Measurements from ENCODE around the gene TOX3.

The TOX3 gene

GRCh38 chr16:52570495-52571091 lies 23.6 kb upstream of the TOX3 start:
- Mint-ChIP-seq H3K27me3 (no peaks in the 10 kb centered on the region), H3K4me3 (no peak overlapping the region), H3K4me1 (ENCODE audit: low read depth) (no peaks in the 10 kb centered on the region), H3K36me3 (ENCODE audit: low read depth) (no peaks in the 10 kb centered on the region), H3K9me3 (peaks cover 8% of the 10 kb centered on the region), H3K27ac (no peak overlapping the region)

GRCh38 chr16:52569701-52570100 lies 22.8 kb upstream of the TOX3 start:
- H3K4me1 Mint-ChIP-seq (ENCODE audit: low read depth): no peaks in the 10 kb centered on the region
- H3K27ac Mint-ChIP-seq: no peak overlapping the region
- H3K9me3 Mint-ChIP-seq: peaks cover 11% of the 10 kb centered on the region
- H3K4me3 Mint-ChIP-seq: no peak overlapping the region
- no peaks in the 10 kb centered on the region for H3K27me3 Mint-ChIP-seq
- no peaks in the 10 kb centered on the region for H3K36me3 Mint-ChIP-seq (ENCODE audit: low read depth)

- Mint-ChIP-seq H3K27ac (no peak overlapping the region), H3K9me3 (peaks cover 12% of the 10 kb centered on the region), H3K4me1 (ENCODE audit: low read depth) (no peaks in the 10 kb centered on the region), H3K27me3 (no peaks in the 10 kb centered on the region), H3K36me3 (ENCODE audit: low read depth) (no peaks in the 10 kb centered on the region), H3K4me3 (no peak overlapping the region)
Observed at GRCh38 chr16:52568983-52569690, 22.2 kb upstream of the TOX3 start.

GRCh38 chr16:52568495-52568894 lies 21.6 kb upstream of the TOX3 start:
- H3K4me1 Mint-ChIP-seq (ENCODE audit: low read depth): no peaks in the 10 kb centered on the region
- H3K4me3 Mint-ChIP-seq: no peak overlapping the region
- no peak overlapping the region for H3K27ac Mint-ChIP-seq
- H3K9me3 Mint-ChIP-seq: peaks cover 15% of the 10 kb centered on the region
- no peaks in the 10 kb centered on the region for H3K27me3 Mint-ChIP-seq
- no peaks in the 10 kb centered on the region for H3K36me3 Mint-ChIP-seq (ENCODE audit: low read depth)

GRCh38 chr16:52567193-52567592 lies 20.2 kb upstream of the TOX3 start:
- Mint-ChIP-seq H3K27ac (no peak overlapping the region), H3K27me3 (no peaks in the 10 kb centered on the region), H3K36me3 (ENCODE audit: low read depth) (no peaks in the 10 kb centered on the region), H3K4me1 (ENCODE audit: low read depth) (no peaks in the 10 kb centered on the region), H3K4me3 (no peak overlapping the region), H3K9me3 (peaks cover 15% of the 10 kb centered on the region)

- Mint-ChIP-seq H3K4me3 (no peak overlapping the region), H3K9me3 (peaks cover 7% of the 10 kb centered on the region), H3K27ac (no peak overlapping the region), H3K27me3 (no peaks in the 10 kb centered on the region), H3K4me1 (ENCODE audit: low read depth) (no peaks in the 10 kb centered on the region), H3K36me3 (ENCODE audit: low read depth) (no peaks in the 10 kb centered on the region)
Observed at GRCh38 chr16:52563767-52564611, 17.0 kb upstream of the TOX3 start.

GRCh38 chr16:52562770-52563169 lies 15.8 kb upstream of the TOX3 start:
- Mint-ChIP-seq H3K36me3 (ENCODE audit: low read depth) (no peaks in the 10 kb centered on the region), H3K27ac (no peak overlapping the region), H3K27me3 (no peaks in the 10 kb centered on the region), H3K4me1 (ENCODE audit: low read depth) (no peaks in the 10 kb centered on the region), H3K4me3 (no peak overlapping the region), H3K9me3 (peaks cover 7% of the 10 kb centered on the region)

GRCh38 chr16:52561910-52562741 lies 15.2 kb upstream of the TOX3 start:
- Mint-ChIP-seq H3K36me3 (ENCODE audit: low read depth) (no peaks in the 10 kb centered on the region), H3K9me3 (peaks cover 12% of the 10 kb centered on the region), H3K4me1 (ENCODE audit: low read depth) (no peaks in the 10 kb centered on the region), H3K27ac (no peak overlapping the region), H3K4me3 (no peak overlapping the region), H3K27me3 (peaks cover 3% of the 10 kb centered on the region)

- Mint-ChIP-seq H3K4me3 (no peak overlapping the region), H3K4me1 (ENCODE audit: low read depth) (no peaks in the 10 kb centered on the region), H3K36me3 (ENCODE audit: low read depth) (no peaks in the 10 kb centered on the region), H3K27me3 (peaks cover 7% of the 10 kb centered on the region), H3K27ac (no peak overlapping the region), H3K9me3 (peaks cover 11% of the 10 kb centered on the region)
Observed at GRCh38 chr16:52558448-52558847, 11.5 kb upstream of the TOX3 start.

- Mint-ChIP-seq H3K4me3 (no peak overlapping the region), H3K9me3 (peaks cover 12% of the 10 kb centered on the region), H3K27ac (no peak overlapping the region)
Observed at GRCh38 chr16:52557236-52557635, 10.3 kb upstream of the TOX3 start.

GRCh38 chr16:52556083-52556482 lies 9.1 kb upstream of the TOX3 start:
- no peak overlapping the region for H3K27ac Mint-ChIP-seq
- no peaks in the 10 kb centered on the region for H3K36me3 Mint-ChIP-seq (ENCODE audit: low read depth)
- peaks cover 7% of the 10 kb centered on the region for H3K27me3 Mint-ChIP-seq
- H3K4me3 Mint-ChIP-seq: no peak overlapping the region
- H3K4me1 Mint-ChIP-seq (ENCODE audit: low read depth): no peaks in the 10 kb centered on the region
- peaks cover 12% of the 10 kb centered on the region for H3K9me3 Mint-ChIP-seq

More at GRCh38 chr16:52557236-52557635, 10.3 kb upstream of the TOX3 start:
- Mint-ChIP-seq H3K4me1 (ENCODE audit: low read depth) (no peaks in the 10 kb centered on the region), H3K27me3 (peaks cover 7% of the 10 kb centered on the region), H3K36me3 (ENCODE audit: low read depth) (no peaks in the 10 kb centered on the region)

- H3K27me3 Mint-ChIP-seq: peaks cover 7% of the 10 kb centered on the region
- H3K9me3 Mint-ChIP-seq: peaks cover 12% of the 10 kb centered on the region
- no peak overlapping the region for H3K4me3 Mint-ChIP-seq
- no peak overlapping the region for H3K27ac Mint-ChIP-seq
- H3K36me3 Mint-ChIP-seq (ENCODE audit: low read depth): no peaks in the 10 kb centered on the region
- no peaks in the 10 kb centered on the region for H3K4me1 Mint-ChIP-seq (ENCODE audit: low read depth)
Observed at GRCh38 chr16:52555572-52555971, 8.6 kb upstream of the TOX3 start.

GRCh38 chr16:52554334-52554733 lies 7.4 kb upstream of the TOX3 start:
- no peaks in the 10 kb centered on the region for H3K36me3 Mint-ChIP-seq (ENCODE audit: low read depth)
- no peak overlapping the region for H3K27ac Mint-ChIP-seq
- no peak overlapping the region for H3K4me3 Mint-ChIP-seq
- no peaks in the 10 kb centered on the region for H3K4me1 Mint-ChIP-seq (ENCODE audit: low read depth)
- peaks cover 12% of the 10 kb centered on the region for H3K9me3 Mint-ChIP-seq
- H3K27me3 Mint-ChIP-seq: peaks cover 10% of the 10 kb centered on the region

- H3K4me3 Mint-ChIP-seq: no peak overlapping the region
- H3K27ac Mint-ChIP-seq: no peak overlapping the region
- no peaks in the 10 kb centered on the region for H3K4me1 Mint-ChIP-seq (ENCODE audit: low read depth)
- peaks cover 12% of the 10 kb centered on the region for H3K9me3 Mint-ChIP-seq
- peaks cover 17% of the 10 kb centered on the region for H3K27me3 Mint-ChIP-seq
- no peaks in the 10 kb centered on the region for H3K36me3 Mint-ChIP-seq (ENCODE audit: low read depth)
Observed at GRCh38 chr16:52553322-52553721, 6.4 kb upstream of the TOX3 start.

Measured in stimulated activated naive CD8-positive, alpha-beta T cell treated with anti-CD3 and anti-CD28 coated beads, Interleukin-15, Interleukin-2, amounts not matched to agents 100 ng/mL and 50 ng/mL, for 24 hours (primary cell).